HepG2 (cell line): ENCODE results near the gene IMPACT. TPM values are rescaled to one million over a fixed set of nuclear protein-coding genes. Genes with fewer than 3 reads are reported as not detected.

Experiments used
- ATAC-seq: fragments of 200-7000 bp; cut with Tn5 transposase; 3 replicates; pipeline ENCODE4 v1.9.1; 2020; ENCODE audit warnings: mild to moderate bottlenecking, moderate library complexity
- BruUV-seq: library from RNA; stranded (reverse); fragments of 400-500 nt; replicated peaks from 2 replicates; lab custom pipeline; 2021; lab: Mats Ljungman, UMichigan
- CTCF ChIA-PET: fragments of 300-600 bp; formaldehyde crosslinking; extraction: SDS; loops from one replicate; lab custom pipeline; 2021; ENCODE audit warnings: low total read pairs, inconsistent platforms, low intra/inter-chr PET ratio; lab: Yijun Ruan, JAX
- POLR2A ChIA-PET: fragments of 350-600 bp; sonication (Branson Sonifier 250); formaldehyde crosslinking; loops from one replicate; lab custom pipeline; 2020; ENCODE audit warnings: antibody characterized with exemption, inconsistent platforms; lab: Yijun Ruan, JAX
- DNase-seq: peaks from one replicate; pipeline ENCODE4 v3.0.0-alpha.2; 2015; ENCODE audit warnings: low spot score
- FAIRE-seq: peaks from 3 replicates; lab custom pipeline; 2011; peaks lifted over from hg19 to GRCh38; lab: Jason Lieb, UNC
- H2AFZ ChIP-seq: one replicate; pipeline ENCODE4 v1.6.1; 2011; ENCODE audit warnings: low read length, inconsistent platforms
- H3K27ac ChIP-seq: fragments of 300-600 bp; 3 replicates; pipeline ENCODE4 v1.8.0; 2011; ENCODE audit warnings: mixed run types, mild to moderate bottlenecking, mixed read lengths, low read length, inconsistent platforms; ENCODE audit not compliant: insufficient read depth; ENCODE audit errors: extremely low read length
- H3K27me3 ChIP-seq, 2 experiments: fragments of 200-600 bp in 1 of 2; 2 replicates in 1 of 2; 3 replicates in 1 of 2; pipeline versions ENCODE4 v1.6.0 to v1.8.0; 2011; ENCODE audit warnings: low read length in 2 of 2, mild to moderate bottlenecking in 2 of 2, moderate library complexity in 2 of 2, inconsistent platforms in 1 of 2; ENCODE audit not compliant: insufficient read depth in 2 of 2, control insufficient read depth in 1 of 2
- H3K36me3 ChIP-seq, 2 experiments: fragments of 200-600 bp in 1 of 2; replicated peaks in 1 of 2; 2 replicates in 1 of 2; 3 replicates in 1 of 2; pipeline versions ENCODE4 v1.5.1 to v1.8.0; 2011; ENCODE audit warnings: low read length in 2 of 2, inconsistent platforms in 1 of 2; ENCODE audit not compliant: insufficient read depth in 2 of 2, control insufficient read depth in 1 of 2
- H3K4me1 ChIP-seq: 2 replicates; pipeline ENCODE4 v1.5.1; 2012; ENCODE audit warnings: low read length, inconsistent platforms; ENCODE audit not compliant: insufficient read depth
- H3K4me2 ChIP-seq: 2 replicates; pipeline ENCODE4 v1.6.0; 2011; ENCODE audit warnings: low read depth, low read length, inconsistent platforms
- H3K4me3 ChIP-seq, 3 experiments: fragments of 200-600 bp in 1 of 3; sonication (generic), shearing (Covaris generic) in 1 of 3; replicated peaks in 1 of 3; 2 replicates each; pipeline ENCODE4 v1.5.1; 2011 to 2016; ENCODE audit warnings: low read length in 3 of 3, inconsistent platforms in 2 of 3, low read depth in 2 of 3, mild to moderate bottlenecking in 2 of 3, control low read depth in 1 of 3, mixed read lengths in 1 of 3; ENCODE audit not compliant: insufficient read depth in 1 of 3
- H3K79me2 ChIP-seq: one replicate; pipeline ENCODE4 v1.6.1; 2011; ENCODE audit warnings: low read length, inconsistent platforms; ENCODE audit not compliant: insufficient read depth
- H3K9ac ChIP-seq: 2 replicates; pipeline ENCODE4 v1.6.0; 2011; ENCODE audit warnings: mild to moderate bottlenecking, low read depth, low read length, inconsistent platforms; ENCODE audit not compliant: insufficient read depth
- H3K9me3 ChIP-seq: 2 replicates; pipeline ENCODE4 v1.5.1; 2012; ENCODE audit warnings: mild to moderate bottlenecking, low read length
- H4K20me1 ChIP-seq: 2 replicates; pipeline ENCODE4 v1.6.0; 2011; ENCODE audit warnings: inconsistent platforms, mild to moderate bottlenecking, low read length, moderate library complexity; ENCODE audit not compliant: insufficient read depth
- CREB1 ChIP-seq, 2 experiments: fragments of 450-650 bp in 1 of 2; IDR thresholded peaks; 2 replicates each; pipeline ENCODE4 v1.6.1; 2016 to 2017; ENCODE audit warnings: control low read depth in 1 of 2, mild to moderate bottlenecking in 1 of 2, missing compliant biosample characterization in 1 of 2, missing genetic modification characterization in 1 of 2
- KAT7 ChIP-seq: IDR thresholded peaks from 2 replicates; pipeline ENCODE4 v1.6.1; 2018; ENCODE audit warnings: borderline replicate concordance, missing compliant biosample characterization
- NCOR1 ChIP-seq: fragments of 200-600 bp; sonication (generic); IDR thresholded peaks from 2 replicates; pipeline ENCODE4 v1.7.0; 2017; ENCODE audit warnings: antibody characterized with exemption, low read length, borderline replicate concordance
- ZNF143 ChIP-seq: sonication (generic); formaldehyde crosslinking; IDR thresholded peaks from 2 replicates; pipeline ENCODE4 v1.4.0; 2020; ENCODE audit warnings: missing genetic modification reagents
- ZNF709 ChIP-seq: sonication (generic); formaldehyde crosslinking; IDR thresholded peaks from 2 replicates; pipeline ENCODE4 v1.5.0; 2020; ENCODE audit warnings: mild to moderate bottlenecking, missing genetic modification reagents
- ZNF713 ChIP-seq: sonication (generic); formaldehyde crosslinking; IDR thresholded peaks from 2 replicates; pipeline ENCODE4 v1.4.0; 2020; ENCODE audit warnings: mild to moderate bottlenecking, missing genetic modification reagents
- ZNF772 ChIP-seq: sonication (generic); formaldehyde crosslinking; IDR thresholded peaks from 2 replicates; pipeline ENCODE4 v1.5.0; 2020; ENCODE audit warnings: mild to moderate bottlenecking, missing genetic modification reagents
- ZNF816 ChIP-seq: sonication (generic); formaldehyde crosslinking; IDR thresholded peaks from 2 replicates; pipeline ENCODE4 v1.8.0; 2022; ENCODE audit warnings: missing genetic modification reagents, mild to moderate bottlenecking, borderline replicate concordance
- WGBS: methylation state at CpG from one replicate; pipeline ENCODE4 v1.1.6; 2017; ENCODE audit warnings: low lambda C conversion rate; 5-methylcytosine and 5-hydroxymethylcytosine counted together
- in situ Hi-C: cut with HindIII; loops from 2 replicates; pipeline ENCODE4 v1.10.0; 2017; ENCODE audit warnings: low pct_unique_long_range_greater_than_20kb; ENCODE audit not compliant: extremely low pct_ligation_motif_present
- intact Hi-C: fragments of 100-400 bp; cut with micrococcal nuclease; formaldehyde crosslinking; loops from one replicate; pipeline ENCODE4 v1.10.0; 2022; ENCODE audit not compliant: unreplicated experiment
- polyA plus RNA-seq, 8 experiments: library from polyadenylated mRNA; depleted of rRNA in 3 of 8; stranded (reverse) in 7 of 8; unstranded in 1 of 8; fragments of >200 nt; fragmentation: Illumina TruSeq in 4 of 8; extraction: Trizol in 4 of 8; gene quantifications; 2 replicates each; pipeline versions ENCODE4 v1.2.1 to v1.2.3, GENCODE V29; 2011 to 2016; ENCODE audit warnings: low read depth in 4 of 8, missing spikeins in 1 of 8, mixed read lengths in 1 of 8; ENCODE audit not compliant: insufficient read depth in 1 of 8
- total RNA-seq, 5 experiments: library from RNA; depleted of rRNA; stranded (reverse); fragments of >200 nt; fragmentation: Illumina TruSeq; extraction: Trizol; gene quantifications; 2 replicates each; pipeline ENCODE4 v1.2.3, GENCODE V29; 2016; ENCODE audit warnings: low read depth in 1 of 5
- TF ChIP-seq, protein P1 (sequence below): IDR thresholded peaks from 2 replicates; pipeline ENCODE4 v1.6.1; 2016; ENCODE audit warnings: mild to moderate bottlenecking, missing biosample characterization, missing genetic modification reagents
- TF ChIP-seq, protein P2 (sequence below): sonication (generic); formaldehyde crosslinking; IDR thresholded peaks from 2 replicates; pipeline ENCODE4 v1.5.1; 2020; ENCODE audit warnings: missing genetic modification reagents, mild to moderate bottlenecking, borderline replicate concordance
- TF ChIP-seq, protein P3 (sequence below): sonication (generic); formaldehyde crosslinking; IDR thresholded peaks from 2 replicates; pipeline ENCODE4 v1.4.0; 2020; ENCODE audit warnings: mild to moderate bottlenecking, missing genetic modification reagents
- TF ChIP-seq, protein P4 (sequence below): sonication (generic); formaldehyde crosslinking; IDR thresholded peaks from 2 replicates; pipeline ENCODE4 v1.5.0; 2020; ENCODE audit warnings: mild to moderate bottlenecking, missing genetic modification reagents, moderate library complexity

The IMPACT gene
- total and polyA plus RNA-seq, 2 of the 13 experiments (the other 11 are each of a cell fraction or from before 2014, with no cell fraction given): 5.0 to 7.7 TPM

DNA sequence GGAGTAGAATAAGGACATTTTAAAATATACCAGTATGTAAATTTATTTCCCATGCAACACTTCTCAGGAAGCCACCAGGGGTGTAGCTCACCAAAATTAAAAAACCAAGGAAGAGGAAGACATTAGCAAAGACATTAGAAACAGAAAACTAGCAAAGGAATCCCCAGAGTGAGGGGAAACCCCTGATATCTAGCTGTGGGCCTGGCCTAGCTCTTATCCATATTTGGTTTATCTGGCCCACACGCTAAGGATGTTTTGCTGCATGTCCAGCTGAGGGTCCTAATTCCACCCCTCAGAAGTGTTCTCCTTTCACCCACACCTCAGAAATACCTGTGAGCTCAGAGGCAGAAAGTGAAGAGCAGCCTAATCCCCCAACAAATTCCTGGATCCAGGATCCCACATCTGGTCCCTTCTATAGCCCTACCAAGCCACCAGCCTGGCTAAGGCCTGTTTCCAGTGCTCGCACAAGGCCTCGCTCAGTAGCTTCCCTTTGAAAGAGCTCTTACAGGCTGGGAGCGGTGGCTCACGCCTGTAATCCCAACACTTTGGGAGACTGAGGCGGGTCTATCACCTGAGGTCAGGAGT is 46.2 kb upstream of the IMPACT start:
- no peaks in the 10 kb centered on the region for H3K27me3 ChIP-seq
- ATAC-seq (no peak), FAIRE-seq (no peak), DNase-seq (no peak)
- no peaks in the 10 kb centered on the region for H4K20me1 ChIP-seq
- POLR2A ChIA-PET: no interaction called here
- no peaks in the 10 kb centered on the region for H3K9me3 ChIP-seq
- H3K4me1 ChIP-seq: no peaks in the 10 kb centered on the region
- CTCF ChIA-PET: no interaction called here
- WGBS: 66% methylated on average over 6 of the region's 6 CpGs
- BruUV-seq: no TSS peak
- H3K36me3 ChIP-seq: no peaks in the 10 kb centered on the region
- no peak overlapping the region for H3K9ac ChIP-seq
- H2AFZ ChIP-seq: no peak overlapping the region
- no peak overlapping the region for H3K4me3 ChIP-seq
- intact Hi-C loops: no loop called here
- no peak overlapping the region for H3K27ac ChIP-seq
- in situ Hi-C loops: no loop called here
- no peak overlapping the region for H3K4me2 ChIP-seq
- H3K79me2 ChIP-seq: no peaks in the 10 kb centered on the region
- TF ChIP-seq ZNF709 (CRISPR knock-in tag) (no peak), ZNF143 (CRISPR knock-in tag) (no peak), CREB1 (IDR thresholded peaks at IDR 0.05) (no peak), CREB1 (CRISPR knock-in tag; IDR thresholded peaks at IDR 0.05) (no peak), KAT7 (no peak), ZNF816 (CRISPR knock-in tag) (no peak), NCOR1 (no peak), ZNF713 (no peak), ZNF772 (CRISPR knock-in tag) (no peak)
- TF ChIP-seq, protein P1, sequence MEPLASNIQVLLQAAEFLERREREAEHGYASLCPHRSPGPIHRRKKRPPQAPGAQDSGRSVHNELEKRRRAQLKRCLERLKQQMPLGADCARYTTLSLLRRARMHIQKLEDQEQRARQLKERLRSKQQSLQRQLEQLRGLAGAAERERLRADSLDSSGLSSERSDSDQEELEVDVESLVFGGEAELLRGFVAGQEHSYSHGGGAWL (CRISPR knock-in tag): no peak
- TF ChIP-seq, protein P2, sequence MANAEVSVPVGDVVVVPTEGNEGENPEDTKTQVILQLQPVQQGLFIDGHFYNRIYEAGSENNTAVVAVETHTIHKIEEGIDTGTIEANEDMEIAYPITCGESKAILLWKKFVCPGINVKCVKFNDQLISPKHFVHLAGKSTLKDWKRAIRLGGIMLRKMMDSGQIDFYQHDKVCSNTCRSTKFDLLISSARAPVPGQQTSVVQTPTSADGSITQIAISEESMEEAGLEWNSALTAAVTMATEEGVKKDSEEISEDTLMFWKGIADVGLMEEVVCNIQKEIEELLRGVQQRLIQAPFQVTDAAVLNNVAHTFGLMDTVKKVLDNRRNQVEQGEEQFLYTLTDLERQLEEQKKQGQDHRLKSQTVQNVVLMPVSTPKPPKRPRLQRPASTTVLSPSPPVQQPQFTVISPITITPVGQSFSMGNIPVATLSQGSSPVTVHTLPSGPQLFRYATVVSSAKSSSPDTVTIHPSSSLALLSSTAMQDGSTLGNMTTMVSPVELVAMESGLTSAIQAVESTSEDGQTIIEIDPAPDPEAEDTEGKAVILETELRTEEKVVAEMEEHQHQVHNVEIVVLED (CRISPR knock-in tag): no peak
- TF ChIP-seq, protein P3, sequence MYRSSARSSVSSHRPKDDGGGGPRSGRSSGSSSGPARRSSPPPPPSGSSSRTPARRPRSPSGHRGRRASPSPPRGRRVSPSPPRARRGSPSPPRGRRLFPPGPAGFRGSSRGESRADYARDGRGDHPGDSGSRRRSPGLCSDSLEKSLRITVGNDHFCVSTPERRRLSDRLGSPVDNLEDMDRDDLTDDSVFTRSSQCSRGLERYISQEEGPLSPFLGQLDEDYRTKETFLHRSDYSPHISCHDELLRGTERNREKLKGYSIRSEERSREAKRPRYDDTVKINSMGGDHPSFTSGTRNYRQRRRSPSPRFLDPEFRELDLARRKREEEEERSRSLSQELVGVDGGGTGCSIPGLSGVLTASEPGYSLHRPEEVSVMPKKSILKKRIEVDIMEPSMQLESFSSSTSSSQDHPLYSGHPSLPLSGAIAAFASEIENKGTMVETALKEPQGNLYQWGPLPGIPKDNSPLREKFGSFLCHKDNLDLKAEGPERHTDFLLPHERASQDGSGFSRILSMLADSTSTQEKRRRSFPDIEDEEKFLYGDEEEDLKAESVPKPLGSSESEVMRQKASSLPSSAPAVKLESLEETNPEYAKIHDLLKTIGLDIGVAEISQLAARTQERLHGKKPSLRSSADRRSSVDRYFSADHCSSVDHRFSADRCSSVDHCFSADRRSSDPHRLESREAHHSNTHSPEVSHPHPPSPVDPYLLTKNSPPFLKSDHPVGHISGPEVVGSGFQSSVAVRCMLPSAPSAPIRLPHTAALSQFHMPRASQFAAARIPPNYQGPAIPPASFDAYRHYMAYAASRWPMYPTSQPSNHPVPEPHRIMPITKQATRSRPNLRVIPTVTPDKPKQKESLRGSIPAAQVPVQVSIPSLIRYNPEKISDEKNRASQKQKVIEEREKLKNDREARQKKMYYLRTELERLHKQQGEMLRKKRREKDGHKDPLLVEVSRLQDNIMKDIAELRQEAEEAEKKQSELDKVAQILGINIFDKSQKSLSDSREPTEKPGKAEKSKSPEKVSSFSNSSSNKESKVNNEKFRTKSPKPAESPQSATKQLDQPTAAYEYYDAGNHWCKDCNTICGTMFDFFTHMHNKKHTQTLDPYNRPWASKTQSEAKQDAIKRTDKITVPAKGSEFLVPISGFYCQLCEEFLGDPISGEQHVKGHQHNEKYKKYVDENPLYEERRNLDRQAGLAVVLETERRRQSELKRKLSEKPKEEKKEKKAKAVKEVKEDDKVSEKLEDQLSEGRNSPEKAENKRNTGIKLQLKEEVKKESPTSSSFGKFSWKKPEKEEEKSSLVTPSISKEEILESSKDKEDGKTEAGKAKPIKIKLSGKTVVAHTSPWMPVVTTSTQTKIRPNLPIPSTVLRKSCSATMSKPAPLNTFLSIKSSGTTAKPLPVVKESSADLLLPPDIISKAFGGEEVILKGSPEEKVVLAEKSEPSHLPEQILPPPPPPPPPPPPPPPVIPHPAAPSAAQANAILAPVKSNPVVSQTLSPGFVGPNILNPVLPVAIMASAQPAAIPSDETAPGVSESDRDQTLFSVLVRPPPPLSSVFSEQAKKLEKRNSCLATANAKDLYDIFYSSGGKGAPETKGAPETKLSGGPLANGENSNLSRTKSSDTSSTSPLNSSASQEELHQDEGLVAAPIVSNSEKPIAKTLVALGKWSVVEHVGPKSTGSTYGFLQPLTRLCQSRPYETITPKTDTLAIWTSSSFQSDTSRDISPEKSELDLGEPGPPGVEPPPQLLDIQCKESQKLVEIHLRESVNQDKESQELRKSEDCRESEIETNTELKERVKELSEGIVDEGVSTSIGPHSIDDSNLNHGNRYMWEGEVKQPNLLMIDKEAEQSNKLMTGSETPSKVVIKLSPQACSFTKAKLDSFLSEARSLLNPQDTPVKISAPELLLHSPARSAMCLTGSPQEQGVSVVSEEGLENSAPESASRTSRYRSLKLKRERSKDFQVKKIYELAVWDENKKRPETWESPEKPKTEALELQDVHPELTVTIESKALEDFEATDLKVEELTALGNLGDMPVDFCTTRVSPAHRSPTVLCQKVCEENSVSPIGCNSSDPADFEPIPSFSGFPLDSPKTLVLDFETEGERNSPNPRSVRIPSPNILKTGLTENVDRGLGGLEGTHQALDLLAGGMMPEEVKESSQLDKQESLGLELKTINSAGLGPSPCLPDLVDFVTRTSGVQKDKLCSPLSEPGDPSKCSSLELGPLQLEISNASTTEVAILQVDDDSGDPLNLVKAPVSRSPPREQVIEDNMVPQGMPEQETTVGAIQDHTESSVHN: no peak
- TF ChIP-seq, protein P4, sequence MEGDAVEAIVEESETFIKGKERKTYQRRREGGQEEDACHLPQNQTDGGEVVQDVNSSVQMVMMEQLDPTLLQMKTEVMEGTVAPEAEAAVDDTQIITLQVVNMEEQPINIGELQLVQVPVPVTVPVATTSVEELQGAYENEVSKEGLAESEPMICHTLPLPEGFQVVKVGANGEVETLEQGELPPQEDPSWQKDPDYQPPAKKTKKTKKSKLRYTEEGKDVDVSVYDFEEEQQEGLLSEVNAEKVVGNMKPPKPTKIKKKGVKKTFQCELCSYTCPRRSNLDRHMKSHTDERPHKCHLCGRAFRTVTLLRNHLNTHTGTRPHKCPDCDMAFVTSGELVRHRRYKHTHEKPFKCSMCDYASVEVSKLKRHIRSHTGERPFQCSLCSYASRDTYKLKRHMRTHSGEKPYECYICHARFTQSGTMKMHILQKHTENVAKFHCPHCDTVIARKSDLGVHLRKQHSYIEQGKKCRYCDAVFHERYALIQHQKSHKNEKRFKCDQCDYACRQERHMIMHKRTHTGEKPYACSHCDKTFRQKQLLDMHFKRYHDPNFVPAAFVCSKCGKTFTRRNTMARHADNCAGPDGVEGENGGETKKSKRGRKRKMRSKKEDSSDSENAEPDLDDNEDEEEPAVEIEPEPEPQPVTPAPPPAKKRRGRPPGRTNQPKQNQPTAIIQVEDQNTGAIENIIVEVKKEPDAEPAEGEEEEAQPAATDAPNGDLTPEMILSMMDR (CRISPR knock-in tag): no peak
